NCI-H748 (cell line): Measurements from ENCODE around the gene RXRG.

Source experiments
- DNase-seq: peaks from one replicate; lab custom pipeline; 2025; ENCODE audit not compliant: unreplicated experiment; lab: John Stamatoyannopoulos, UW

The RXRG gene

DNA sequence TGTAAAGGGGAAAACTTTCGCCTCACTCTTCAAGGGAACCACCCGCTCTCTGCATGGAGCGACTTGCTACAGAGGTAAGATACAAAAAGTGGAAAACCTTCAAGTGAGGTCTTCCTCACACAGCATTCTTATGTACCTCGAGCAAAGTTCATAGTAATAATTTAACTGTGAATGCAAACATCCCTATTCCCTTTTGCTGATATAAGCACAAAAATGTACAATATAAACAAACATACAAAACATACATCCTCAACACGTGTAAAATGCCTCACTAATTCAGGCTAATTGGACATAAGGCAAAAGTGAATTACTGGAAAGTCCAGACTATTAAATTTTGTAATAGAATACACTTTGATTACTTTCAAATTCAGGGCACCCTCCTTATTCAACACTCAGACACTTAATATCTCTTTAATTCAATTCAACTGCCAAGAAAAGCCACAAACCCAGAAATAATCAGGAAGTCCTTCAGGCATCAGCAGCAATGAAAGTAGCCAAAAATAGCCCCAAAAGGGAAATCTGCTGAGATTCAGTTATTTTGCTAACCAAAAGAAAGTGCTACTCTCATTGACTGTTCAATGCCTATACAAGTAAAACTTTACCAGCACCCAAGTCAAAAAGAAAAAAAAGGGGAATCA lies 73.2 kb downstream of the RXRG start:
- DNase-seq: no peak

DNA sequence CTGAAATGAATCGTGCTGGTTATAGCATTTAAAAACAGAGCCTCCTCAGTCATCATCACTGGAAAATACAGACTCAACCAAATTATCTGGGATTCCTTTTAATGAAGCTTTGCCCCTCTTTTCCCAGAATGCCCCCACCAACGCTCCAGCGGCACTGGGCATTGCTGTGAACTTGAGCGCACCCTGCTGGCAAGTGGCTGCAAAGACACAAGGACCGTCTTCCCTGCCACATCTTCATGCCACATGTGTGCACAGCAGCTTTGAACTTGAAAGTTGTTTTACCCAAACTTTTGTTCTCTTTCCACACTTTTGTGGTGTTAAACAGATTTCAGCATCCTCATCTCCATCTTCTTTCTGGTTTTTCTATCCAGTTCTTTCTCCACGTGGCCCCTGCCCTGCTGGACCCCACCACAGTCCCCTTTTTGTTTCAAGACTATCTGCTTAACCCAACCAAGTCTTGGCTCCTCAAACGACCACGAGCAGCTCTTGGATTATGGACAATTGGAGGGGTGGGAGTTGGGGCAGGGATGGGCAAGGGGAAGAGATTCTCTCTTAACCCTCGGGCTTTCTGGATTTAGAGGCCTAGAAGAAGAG lies 75.6 kb downstream of the RXRG start:
- peak; percentile 53 for DNase-seq

DNA sequence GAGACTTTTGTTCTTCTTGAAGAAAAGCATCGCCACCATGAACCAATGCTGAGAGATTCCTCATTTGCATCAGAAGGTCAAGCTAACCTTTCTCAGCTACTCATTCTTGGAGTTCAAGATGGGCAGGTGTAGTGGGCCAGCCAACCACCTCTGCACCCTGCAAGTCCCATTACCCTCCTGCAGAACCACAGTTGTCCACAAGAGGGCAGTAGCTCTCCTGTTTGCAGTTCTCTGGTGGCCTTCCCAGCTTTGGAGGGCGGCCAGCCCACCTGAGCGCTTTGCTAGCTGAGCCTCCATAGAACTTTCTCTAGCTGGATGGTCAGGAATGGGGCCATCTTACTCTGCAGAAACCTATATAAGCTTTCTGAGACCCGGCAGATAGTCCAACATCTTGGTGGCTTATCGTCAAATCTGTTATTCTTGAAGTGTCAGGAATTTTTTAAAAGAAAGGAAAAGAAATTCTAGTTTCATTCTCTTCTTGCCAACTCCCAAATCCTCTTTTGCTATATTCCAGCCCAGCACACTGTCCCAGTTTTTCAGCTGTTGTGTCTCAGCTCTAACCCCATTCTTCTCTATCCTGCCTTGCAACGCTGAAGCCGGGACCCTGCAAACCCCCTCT lies 77.4 kb downstream of the RXRG start:
- DNase-seq: peak; percentile 77

DNA sequence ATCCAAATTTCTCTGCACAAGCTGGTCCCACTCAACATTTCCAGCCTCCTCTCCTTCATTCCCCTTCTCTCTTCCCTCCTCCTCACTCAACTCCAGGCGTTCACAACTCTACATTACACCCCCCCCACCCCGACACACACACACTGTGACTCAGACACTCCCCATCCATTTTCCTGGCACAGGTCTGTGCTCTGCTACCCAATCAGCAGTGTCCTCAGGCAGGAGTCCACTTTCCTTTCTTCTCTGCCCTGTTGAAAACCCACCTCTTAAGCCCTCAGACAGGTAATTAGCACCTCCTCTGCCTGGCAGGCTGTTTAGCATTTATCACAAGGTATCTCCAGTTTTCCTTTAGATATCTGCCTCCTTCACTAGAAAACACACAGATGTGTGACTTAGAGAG lies 79.6 kb downstream of the RXRG start:
- no peak for DNase-seq

DNA sequence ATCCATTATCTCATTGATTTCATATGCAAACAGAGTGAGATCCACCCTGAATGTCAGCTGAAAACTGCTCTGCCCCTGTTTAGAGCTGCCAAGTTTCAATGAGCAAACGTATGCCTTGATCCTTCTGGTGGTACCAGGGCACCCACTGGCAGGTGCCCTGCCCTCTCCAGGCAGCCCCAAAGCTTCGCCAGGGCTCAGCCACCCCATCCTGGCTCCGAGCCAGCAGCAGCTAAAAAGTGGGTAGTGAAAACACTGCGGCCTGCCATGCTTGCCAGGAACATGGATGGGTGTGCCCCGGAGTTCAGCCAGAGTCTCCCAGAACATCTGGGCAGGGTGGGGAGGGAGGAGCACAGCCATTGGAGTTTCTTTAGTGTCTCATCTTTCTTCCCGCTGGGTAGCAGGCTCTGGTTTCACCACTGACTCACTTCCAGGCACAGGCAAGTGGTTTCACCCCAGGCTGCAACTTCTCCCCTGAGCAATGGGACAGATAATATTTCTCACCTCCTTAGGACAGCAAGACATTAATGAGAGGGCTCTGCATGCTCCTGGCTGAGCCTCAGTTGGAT lies 80.3 kb downstream of the RXRG start:
- DNase-seq: peak; percentile 49

DNA sequence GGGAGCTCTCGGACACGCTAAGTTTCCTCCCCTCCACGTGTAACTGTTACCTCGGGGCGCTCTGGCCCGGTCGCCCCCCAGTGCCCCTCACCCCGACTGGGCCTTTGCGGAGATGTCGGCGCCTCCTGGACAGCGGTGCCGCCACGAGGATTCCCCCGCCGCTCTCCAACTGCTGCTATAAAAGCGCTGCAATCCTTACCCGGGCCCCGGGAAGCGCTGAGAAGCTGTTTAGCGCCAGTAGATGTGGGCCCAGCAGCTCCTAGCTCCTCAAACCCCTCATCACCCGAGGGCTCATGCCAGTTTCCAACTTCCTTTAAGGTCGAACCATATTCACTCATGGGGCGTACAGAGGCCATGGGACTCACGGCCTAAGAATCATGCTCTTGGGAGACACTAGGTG lies 88.0 kb downstream of the RXRG start:
- DNase-seq: no peak

DNA sequence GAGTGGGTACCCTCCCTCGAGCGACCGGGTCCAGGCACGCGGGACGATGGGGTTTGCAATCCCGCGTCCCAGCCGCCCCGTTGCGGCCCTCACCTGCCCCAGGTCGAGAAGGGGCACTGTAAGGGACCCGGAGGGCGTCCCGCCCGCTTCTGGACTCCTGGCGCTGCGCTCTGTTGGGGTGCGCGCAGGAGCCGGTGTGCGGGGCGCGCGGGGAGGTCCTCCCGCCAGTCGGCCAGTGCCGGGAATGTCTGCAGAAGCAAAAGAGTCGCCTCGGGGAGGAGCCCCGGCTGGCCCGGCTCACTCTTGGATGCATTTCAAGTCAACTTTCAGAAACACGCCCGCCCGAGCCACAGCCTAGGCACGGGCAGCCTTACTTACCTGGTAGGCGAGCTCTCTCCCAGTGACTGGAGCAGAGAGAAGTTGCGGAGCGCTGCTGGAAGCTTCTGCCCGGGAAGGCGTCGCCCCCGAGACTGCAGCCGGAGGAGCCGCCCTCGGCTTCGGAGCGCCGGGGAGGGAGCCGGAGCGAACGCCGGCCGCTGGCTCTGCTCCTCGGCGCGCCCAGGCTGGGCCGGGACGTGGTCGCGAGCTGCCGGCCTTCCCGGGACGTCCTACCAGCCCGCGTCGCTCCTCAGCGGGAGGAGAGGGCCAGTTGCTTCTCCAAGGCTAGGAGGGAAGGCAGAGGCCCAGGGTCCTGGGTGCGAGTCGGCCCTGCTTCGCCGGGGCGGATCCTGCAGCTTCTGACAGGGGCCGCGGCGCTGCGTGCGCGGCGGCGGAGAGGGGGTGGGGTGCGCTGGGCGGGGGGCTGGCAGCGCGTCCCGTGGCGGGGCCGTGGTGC lies 88.7 kb downstream of the RXRG start, which contains the start of gene LMX1A:
LMX1A (minus strand) TSS at position 739 of the 835 bp plus-strand sequence. CDS start 1,156 bp downstream, outside the sequence.
- peak; percentile 36 for DNase-seq

DNA sequence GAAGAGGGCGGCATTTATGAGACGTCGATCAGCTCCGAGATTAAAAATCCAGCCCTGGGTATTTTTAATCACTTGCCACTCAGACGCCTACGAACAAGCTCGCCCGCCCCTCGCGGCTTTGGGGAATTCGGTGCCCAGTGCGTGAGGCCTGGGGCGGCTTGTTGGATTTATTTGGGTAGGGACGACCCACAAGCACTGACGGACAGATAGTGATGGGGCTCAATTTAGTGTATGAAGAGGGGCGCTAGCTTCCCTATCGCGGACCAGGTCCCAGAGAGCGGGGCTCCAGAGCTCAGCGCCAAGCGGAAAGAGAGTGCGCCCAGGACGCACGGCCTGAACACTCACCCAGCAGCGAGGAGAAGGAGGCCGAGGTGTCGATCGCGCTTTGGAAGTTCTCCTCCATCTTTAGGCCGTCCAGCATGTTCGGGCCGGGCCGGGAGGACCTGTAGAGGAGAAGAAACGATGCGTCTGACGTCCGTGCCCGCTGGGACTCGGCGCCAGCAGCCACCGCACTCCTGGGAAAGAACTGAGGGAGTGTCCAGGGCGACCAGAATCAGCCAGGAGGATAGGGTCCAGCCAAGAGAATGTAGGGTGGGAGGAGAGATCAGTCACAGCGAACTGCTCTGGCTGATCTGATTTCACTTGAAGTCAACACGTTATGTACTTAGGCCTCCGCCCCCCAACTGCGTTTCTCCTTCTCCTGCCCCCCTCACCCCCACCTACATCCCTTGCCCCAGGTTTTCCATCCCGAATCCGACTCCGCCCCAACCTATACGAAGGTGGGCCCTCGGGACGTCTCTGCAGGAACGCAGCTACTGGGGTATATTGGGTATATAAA lies 89.6 kb downstream of the RXRG start:
- no peak for DNase-seq

DNA sequence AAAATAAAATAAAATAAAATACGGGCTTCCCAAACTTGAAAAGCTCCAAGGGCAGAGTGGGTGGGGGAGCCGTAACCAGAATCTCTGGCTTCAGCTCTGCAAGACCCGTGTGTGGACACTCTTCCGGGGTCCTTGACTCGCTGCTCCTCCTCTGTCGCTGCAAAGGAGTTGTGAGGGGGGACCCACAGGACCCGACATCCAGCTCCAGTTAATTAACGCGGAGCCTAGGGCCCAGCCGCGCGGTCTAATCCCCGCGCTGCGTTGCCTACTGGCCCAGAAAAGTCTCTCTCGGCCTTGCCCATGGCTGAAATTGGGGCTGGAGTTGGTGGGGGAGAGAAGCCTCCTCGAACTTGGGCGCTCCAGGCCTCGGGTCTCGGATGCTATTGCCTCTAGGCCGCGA lies 90.2 kb downstream of the RXRG start:
- DNase-seq: no peak

DNA sequence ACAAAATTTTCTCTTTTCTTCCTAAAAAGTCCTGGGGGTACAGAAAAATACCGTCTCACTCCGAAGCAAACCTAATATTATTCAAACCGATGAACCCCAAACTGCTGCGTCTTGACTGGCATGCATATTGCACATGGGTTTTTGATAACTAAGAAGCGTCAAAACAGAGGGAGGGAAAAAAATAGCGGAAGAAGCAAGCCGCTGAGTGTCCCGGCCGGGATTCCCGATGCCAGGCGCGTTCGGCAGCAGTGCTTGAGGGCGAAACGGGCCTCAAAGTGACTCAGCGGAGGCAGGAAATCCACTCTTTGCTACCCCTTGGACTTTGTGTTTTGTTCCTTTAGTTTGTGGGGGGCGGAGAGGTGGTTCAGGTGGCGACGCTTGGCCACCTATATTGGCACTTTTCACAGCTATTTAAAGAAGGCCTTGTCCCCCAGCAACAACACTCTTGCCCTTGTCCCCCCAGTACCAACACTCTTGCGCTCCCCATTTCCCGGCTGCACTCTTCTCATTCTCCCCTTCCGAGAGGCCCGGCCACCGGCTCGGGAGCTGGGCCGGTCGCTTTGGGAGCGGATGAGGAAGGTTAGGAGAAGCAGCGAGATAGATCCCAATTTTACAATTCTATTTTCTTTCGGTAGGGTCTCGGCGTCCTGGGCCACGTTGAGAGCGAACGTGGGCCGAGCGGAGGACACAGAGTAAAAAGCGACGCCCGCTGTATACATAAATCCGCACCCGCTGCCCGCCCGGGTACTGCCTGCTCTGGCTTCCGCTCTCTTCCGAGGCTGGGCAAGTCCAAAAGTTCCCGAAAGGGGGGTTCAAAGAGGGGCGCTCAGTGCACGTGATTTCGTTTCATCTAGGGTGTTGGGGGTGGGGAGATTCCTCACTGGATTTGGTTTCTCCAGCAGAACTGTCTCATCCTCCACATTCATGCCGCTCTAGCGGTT lies 90.9 kb downstream of the RXRG start:
- no peak for DNase-seq

DNA sequence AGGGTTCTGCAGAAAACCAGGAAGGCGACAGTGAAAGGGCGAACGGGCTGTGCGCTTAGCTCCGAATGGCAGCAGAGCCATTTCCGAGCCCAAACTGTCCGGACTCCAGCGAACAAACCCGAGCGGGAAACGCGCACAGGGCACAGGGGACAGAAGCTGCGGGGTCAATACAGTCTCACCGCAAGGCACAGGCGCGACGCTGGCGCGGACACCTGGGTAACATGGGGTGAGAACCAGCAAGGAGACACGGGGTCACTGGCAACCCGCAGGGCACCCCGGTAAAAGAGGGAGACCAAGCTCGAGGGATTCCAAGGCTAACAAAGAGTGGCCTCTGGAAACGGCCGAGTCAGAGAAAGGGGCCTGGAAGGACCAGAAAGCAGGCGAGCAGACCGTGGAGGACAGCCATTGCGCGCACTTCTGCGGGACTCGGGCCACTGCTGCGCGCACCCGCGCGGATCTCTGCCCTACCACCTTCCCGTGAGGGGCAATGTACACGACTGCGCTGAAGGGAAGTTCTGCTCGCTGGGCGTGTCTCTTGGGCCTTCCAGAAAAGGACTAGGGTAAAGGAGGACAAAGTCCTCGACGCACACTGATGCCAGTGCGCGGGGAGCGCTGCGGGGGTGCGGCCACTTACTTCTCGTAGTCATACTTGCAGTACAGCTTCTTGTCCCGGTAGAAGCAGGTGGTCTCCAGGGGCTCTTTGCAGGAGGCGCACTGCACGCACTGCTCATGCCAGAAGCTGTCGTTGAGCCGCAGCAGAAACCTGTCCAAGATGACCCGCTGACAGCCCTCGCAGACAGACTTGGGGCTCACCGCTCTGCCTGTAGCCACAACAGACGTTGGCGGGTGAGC lies 92.3 kb downstream of the RXRG start:
- DNase-seq: peak; percentile 34

DNA sequence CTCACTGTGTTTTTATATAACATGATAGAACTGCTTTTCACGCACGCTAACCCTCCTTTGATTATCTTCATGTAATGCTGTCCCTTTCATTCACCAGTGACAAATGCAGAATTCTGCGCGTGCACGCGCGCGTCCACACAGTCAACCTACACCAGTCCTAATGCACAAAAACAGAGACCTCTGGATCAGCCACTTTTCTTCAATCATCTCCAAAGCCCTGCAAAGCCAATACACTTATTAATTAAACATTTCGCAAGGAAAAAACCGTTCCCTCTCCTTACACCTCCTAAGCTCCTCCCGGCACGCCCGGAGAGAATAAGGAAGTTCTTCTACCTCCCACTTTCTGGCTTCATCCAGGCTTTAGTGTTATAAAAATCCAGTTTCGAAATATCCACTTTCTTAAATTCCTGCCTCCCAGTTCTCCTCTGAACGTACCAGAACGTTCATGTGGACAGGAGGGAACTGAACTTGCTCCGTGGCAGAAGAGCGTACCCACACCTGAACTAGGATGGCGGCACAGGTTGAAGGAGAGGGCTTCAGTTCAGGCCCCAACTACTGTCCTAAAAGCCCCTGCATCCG lies 93.0 kb downstream of the RXRG start:
- DNase-seq: no peak
